ENCODE data around the gene FAM120AOS.

Gene FAM120AOS

DNA sequence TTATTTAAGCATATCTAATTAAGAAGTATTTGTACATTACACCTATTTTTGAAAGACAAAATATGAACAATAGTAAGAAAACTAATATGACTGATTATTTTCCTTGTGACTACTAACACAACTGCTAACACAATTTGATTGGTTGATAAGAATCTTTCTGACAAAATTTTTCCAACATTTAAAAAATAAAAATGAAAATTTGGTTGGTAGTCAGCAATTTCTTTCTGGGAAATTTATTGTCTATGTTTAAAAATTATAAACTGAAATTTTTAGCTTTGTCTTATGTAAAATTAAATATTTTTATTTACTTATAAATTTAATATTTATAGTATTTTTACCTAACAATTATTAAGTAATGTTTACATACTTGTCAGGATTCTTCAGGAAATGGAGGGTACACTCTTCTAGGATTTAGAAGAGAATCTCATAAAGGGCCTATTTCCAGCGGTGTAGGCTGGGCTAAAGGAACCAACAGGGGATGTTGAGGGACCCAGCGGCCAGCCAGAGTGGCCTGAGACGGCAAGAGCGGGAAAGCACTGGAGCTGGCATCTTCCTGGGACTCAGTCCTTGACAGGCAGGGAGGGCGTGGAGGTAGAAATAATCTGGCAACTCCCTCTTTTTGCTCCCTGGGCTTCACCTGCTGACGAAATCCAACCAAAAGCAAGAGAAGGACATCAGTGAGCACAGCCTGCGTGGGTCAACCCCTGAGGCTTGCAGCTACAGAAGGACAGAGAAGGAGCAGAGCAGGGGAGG is 16.6 kb downstream of the FAM120AOS start:
- no peak for DNase-seq

DNA sequence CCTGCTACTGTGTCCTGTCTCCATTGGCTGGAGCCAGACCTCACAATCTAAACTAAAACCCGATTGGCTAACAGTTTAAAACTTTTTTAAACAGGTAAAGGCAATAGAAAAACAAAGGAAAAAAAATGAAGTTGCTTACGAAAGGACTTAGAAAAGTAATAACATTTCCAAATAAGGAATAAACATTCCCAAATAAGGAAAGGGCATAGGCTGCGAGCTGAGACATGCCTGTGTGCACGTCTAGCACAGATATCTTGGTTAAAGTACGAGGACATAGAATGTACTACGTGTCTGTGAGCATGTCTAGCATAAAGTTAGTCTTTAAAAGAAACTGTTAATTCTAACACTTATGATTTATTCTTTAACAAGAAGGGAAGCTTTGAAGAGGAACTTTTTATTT is 17.2 kb downstream of the FAM120AOS start:
- DNase-seq, result no peak

GRCh38 chr9:93435386-93435785 is 18.0 kb downstream of the FAM120AOS start:
- DNase-seq, result no peak

- DNase-seq, result no peak
Measured at GRCh38 chr9:93434056-93434455, 19.3 kb downstream of the FAM120AOS start.

DNA sequence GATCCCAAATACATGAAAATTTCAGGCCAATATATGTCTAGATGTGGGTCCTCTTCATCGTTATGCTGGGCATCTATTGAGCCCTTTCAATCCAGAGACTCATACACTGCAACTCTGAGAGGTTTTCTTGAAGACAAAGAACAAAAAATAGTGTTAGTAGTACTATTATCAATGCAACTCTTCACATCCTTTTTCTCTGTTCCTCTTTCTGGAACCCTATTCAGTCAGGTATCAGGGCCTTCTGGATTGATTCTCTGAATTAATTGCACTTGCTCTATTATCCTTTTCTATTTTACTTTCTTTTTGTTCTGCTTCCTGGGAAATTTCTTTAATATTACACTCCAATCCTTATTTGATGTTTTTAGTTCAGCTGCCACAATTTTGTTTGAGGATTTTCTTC is 20.4 kb downstream of the FAM120AOS start:
- no peak for DNase-seq

- no peak for DNase-seq
Measured at GRCh38 chr9:93431539-93432105, 21.8 kb downstream of the FAM120AOS start.

- DNase-seq, result no peak
Measured at GRCh38 chr9:93427655-93428379, 25.6 kb downstream of the FAM120AOS start.

- DNase-seq, result no peak
Measured at GRCh38 chr9:93422977-93423616, 30.3 kb downstream of the FAM120AOS start.

GRCh38 chr9:93419023-93419422 is 34.4 kb downstream of the FAM120AOS start:
- no peak for DNase-seq

DNA sequence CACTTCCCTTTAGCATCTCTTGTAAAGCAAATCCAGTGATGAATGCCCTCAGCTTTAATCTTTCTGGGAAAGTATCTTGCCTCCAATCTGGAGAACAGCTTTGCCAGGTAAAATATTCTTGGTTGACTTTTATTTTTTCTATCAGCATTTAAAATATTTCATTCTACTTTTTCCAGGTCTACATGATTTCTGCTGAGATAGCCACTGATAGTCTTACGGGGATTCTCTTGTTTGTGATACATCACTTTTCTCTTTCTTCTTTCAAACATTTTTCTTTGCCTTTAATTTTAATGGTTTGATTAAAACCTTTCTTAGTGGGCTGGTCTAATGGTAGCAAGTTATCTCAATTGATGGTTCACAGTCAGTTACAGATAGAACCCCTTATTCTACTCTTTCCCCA is 35.8 kb downstream of the FAM120AOS start:
- DNase-seq, result no peak

- DNase-seq, result no peak
Measured at GRCh38 chr9:93416530-93417235, 36.7 kb downstream of the FAM120AOS start.

GRCh38 chr9:93415176-93415690 is 38.1 kb downstream of the FAM120AOS start:
- no peak for DNase-seq

GRCh38 chr9:93413530-93413929 is 39.9 kb downstream of the FAM120AOS start:
- DNase-seq, result no peak

DNA sequence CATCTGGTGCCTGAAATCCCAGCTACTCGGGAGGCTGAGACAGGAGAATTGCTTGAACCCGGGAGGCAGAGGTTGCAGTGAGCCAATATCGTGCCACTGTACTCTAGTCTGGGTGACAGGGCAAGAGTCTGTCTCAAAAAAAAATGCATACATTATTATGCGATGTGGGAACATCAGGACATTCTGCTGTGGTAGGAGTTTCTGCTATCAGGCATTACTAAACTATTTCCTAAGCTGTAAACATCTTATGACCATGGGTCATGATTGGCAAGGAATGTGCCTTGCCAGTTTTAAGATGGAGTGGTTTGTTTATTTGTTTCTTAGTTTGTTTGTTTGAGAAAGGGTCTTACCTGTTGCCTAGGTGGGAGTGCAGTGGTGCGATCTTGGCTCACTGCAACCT is 47.0 kb downstream of the FAM120AOS start:
- no peak for DNase-seq

DNA sequence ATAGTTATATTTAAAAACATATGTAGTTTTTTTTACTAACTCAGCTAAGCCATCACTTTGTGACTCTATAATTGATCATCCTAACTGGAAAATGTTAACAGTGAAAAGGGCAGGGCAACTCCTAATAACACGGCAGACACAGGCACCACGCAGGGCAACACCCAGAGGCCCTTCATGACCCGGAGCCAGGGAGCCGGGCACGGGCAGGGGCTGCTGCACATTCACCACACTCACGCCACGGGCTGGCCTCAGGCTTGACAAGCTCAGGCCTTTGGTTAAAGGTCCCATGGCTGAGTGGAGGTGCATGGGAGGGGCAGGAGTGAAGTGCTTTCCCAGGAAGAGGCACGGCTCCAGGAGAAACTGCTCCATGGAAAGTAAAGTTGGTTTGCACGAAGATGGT is 54.9 kb downstream of the FAM120AOS start:
- no peak for DNase-seq

- no peak for DNase-seq
Measured at GRCh38 chr9:93397661-93398373, 55.6 kb downstream of the FAM120AOS start.
